ENCODE results near the gene SIN3B.

Gene SIN3B

GRCh38 chr19:16849168-16849567 lies 20.0 kb downstream of the SIN3B start:
- Mint-ChIP-seq H3K9me3 (no peaks in the 10 kb centered on the region), H3K4me1 (no peaks in the 10 kb centered on the region), H3K4me3 (no peak overlapping the region), H3K27ac (no peak overlapping the region), H3K27me3 (no peaks in the 10 kb centered on the region)
- DNase-seq = no peak
- ATAC-seq = no peak

GRCh38 chr19:16850133-16850532 lies 20.9 kb downstream of the SIN3B start:
- Mint-ChIP-seq H3K27ac (no peak overlapping the region), H3K4me3 (no peak overlapping the region), H3K9me3 (no peaks in the 10 kb centered on the region), H3K4me1 (no peaks in the 10 kb centered on the region), H3K27me3 (no peaks in the 10 kb centered on the region)
- no peak for ATAC-seq
- DNase-seq = no peak

- no peaks in the 10 kb centered on the region for H3K9me3 Mint-ChIP-seq
- H3K27me3 Mint-ChIP-seq = no peaks in the 10 kb centered on the region
- DNase-seq (no peak), ATAC-seq (no peak)
- no peak overlapping the region for H3K27ac Mint-ChIP-seq
- no peak overlapping the region for H3K4me3 Mint-ChIP-seq
- no peaks in the 10 kb centered on the region for H3K4me1 Mint-ChIP-seq
These were observed 22.0 kb downstream of the SIN3B start for GRCh38 chr19:16851031-16851712.

GRCh38 chr19:16853066-16853465 lies 23.9 kb downstream of the SIN3B start:
- Mint-ChIP-seq H3K4me1 (no peaks in the 10 kb centered on the region), H3K4me3 (no peak overlapping the region), H3K27me3 (no peaks in the 10 kb centered on the region), H3K27ac (no peak overlapping the region), H3K9me3 (no peaks in the 10 kb centered on the region)
- no peak for DNase-seq
- ATAC-seq = no peak

- Mint-ChIP-seq H3K9me3 (no peaks in the 10 kb centered on the region), H3K4me3 (no peak overlapping the region), H3K4me1 (no peaks in the 10 kb centered on the region), H3K27ac (no peak overlapping the region), H3K27me3 (no peaks in the 10 kb centered on the region)
- ATAC-seq = no peak
- DNase-seq = no peak
These were observed 26.9 kb downstream of the SIN3B start for GRCh38 chr19:16856091-16856490.

GRCh38 chr19:16859626-16860025 lies 30.4 kb downstream of the SIN3B start:
- ATAC-seq = no peak
- no peaks in the 10 kb centered on the region for H3K9me3 Mint-ChIP-seq
- H3K27ac Mint-ChIP-seq = no peak overlapping the region
- no peak for DNase-seq
- no peaks in the 10 kb centered on the region for H3K27me3 Mint-ChIP-seq
- no peaks in the 10 kb centered on the region for H3K4me1 Mint-ChIP-seq
- H3K4me3 Mint-ChIP-seq = no peak overlapping the region

- DNase-seq (no peak), ATAC-seq (no peak)
- no peaks in the 10 kb centered on the region for H3K4me1 Mint-ChIP-seq
- no peaks in the 10 kb centered on the region for H3K9me3 Mint-ChIP-seq
- H3K27ac Mint-ChIP-seq = no peak overlapping the region
- H3K27me3 Mint-ChIP-seq = no peaks in the 10 kb centered on the region
- no peak overlapping the region for H3K4me3 Mint-ChIP-seq
These were observed 30.9 kb downstream of the SIN3B start for GRCh38 chr19:16860118-16860517.

GRCh38 chr19:16861011-16861410 lies 31.8 kb downstream of the SIN3B start:
- no peak for ATAC-seq
- no peak overlapping the region for H3K27ac Mint-ChIP-seq
- no peaks in the 10 kb centered on the region for H3K9me3 Mint-ChIP-seq
- no peaks in the 10 kb centered on the region for H3K27me3 Mint-ChIP-seq
- no peaks in the 10 kb centered on the region for H3K4me1 Mint-ChIP-seq
- no peak for DNase-seq
- no peak overlapping the region for H3K4me3 Mint-ChIP-seq

GRCh38 chr19:16861834-16862233 lies 32.6 kb downstream of the SIN3B start:
- no peaks in the 10 kb centered on the region for H3K27me3 Mint-ChIP-seq
- DNase-seq (no peak), ATAC-seq (no peak)
- H3K9me3 Mint-ChIP-seq = no peaks in the 10 kb centered on the region
- H3K27ac Mint-ChIP-seq = no peak overlapping the region
- no peaks in the 10 kb centered on the region for H3K4me1 Mint-ChIP-seq
- no peak overlapping the region for H3K4me3 Mint-ChIP-seq

GRCh38 chr19:16862826-16863415 lies 33.7 kb downstream of the SIN3B start:
- ATAC-seq (no peak), DNase-seq (no peak)
- no peaks in the 10 kb centered on the region for H3K9me3 Mint-ChIP-seq
- H3K4me3 Mint-ChIP-seq = no peak overlapping the region
- no peaks in the 10 kb centered on the region for H3K4me1 Mint-ChIP-seq
- H3K27ac Mint-ChIP-seq = no peak overlapping the region
- H3K27me3 Mint-ChIP-seq = no peaks in the 10 kb centered on the region

- no peaks in the 10 kb centered on the region for H3K9me3 Mint-ChIP-seq
- DNase-seq (no peak), ATAC-seq (no peak)
- H3K27me3 Mint-ChIP-seq = no peaks in the 10 kb centered on the region
- H3K4me3 Mint-ChIP-seq = no peak overlapping the region
- H3K27ac Mint-ChIP-seq = no peak overlapping the region
- H3K4me1 Mint-ChIP-seq = no peaks in the 10 kb centered on the region
These were observed 38.0 kb downstream of the SIN3B start for GRCh38 chr19:16867211-16867610.

- Mint-ChIP-seq H3K27ac (no peak overlapping the region), H3K9me3 (no peaks in the 10 kb centered on the region), H3K4me3 (no peak overlapping the region)
These were observed 39.4 kb downstream of the SIN3B start for GRCh38 chr19:16868423-16869130.

GRCh38 chr19:16869331-16869972 lies 40.3 kb downstream of the SIN3B start:
- Mint-ChIP-seq H3K9me3 (peaks cover 0 to under 1% of the 10 kb centered on the region in 2 donors), H3K4me1 (peaks cover 10% of the 10 kb centered on the region), H3K27ac (no peak overlapping the region), H3K27me3 (no peaks in the 10 kb centered on the region), H3K4me3 (no peak overlapping the region)
- no peak for DNase-seq
- ATAC-seq = no peak

More at GRCh38 chr19:16868423-16869130, 39.4 kb downstream of the SIN3B start:
- Mint-ChIP-seq H3K27me3 (no peaks in the 10 kb centered on the region), H3K4me1 (peaks cover 2% of the 10 kb centered on the region)
- DNase-seq (no peak), ATAC-seq (no peak)

GRCh38 chr19:16871871-16872270 lies 42.7 kb downstream of the SIN3B start:
- Mint-ChIP-seq H3K27ac (peak overlapping the region in 1 of 2 donors; percentile 25), H3K4me3 (no peak overlapping the region), H3K9me3 (peaks cover 0 to 7% of the 10 kb centered on the region in 2 donors), H3K4me1 (peaks cover 32% of the 10 kb centered on the region), H3K27me3 (no peaks in the 10 kb centered on the region)
- ATAC-seq (no peak), DNase-seq (no peak)

- H3K27ac Mint-ChIP-seq = no peak overlapping the region
- H3K9me3 Mint-ChIP-seq = peaks cover 0 to 7% of the 10 kb centered on the region in 2 donors
- peaks cover 35% of the 10 kb centered on the region for H3K4me1 Mint-ChIP-seq
- H3K4me3 Mint-ChIP-seq = no peak overlapping the region
- no peak for DNase-seq
- ATAC-seq = no peak
- no peaks in the 10 kb centered on the region for H3K27me3 Mint-ChIP-seq
These were observed 43.5 kb downstream of the SIN3B start for GRCh38 chr19:16872728-16873127.

GRCh38 chr19:16873594-16873993 lies 44.4 kb downstream of the SIN3B start:
- H3K4me3 Mint-ChIP-seq = no peak overlapping the region
- H3K4me1 Mint-ChIP-seq = peaks cover 35% of the 10 kb centered on the region
- peaks cover 0 to 7% of the 10 kb centered on the region in 2 donors for H3K9me3 Mint-ChIP-seq
- no peak for ATAC-seq
- DNase-seq = no peak
- no peaks in the 10 kb centered on the region for H3K27me3 Mint-ChIP-seq
- no peak overlapping the region for H3K27ac Mint-ChIP-seq

Measured in stimulated activated naive CD8-positive, alpha-beta T cell treated with anti-CD3 and anti-CD28 coated beads, Interleukin-15, amount 100 ng/mL, for 72 hours (primary cell).